GM12801 (cell line): Measurements from ENCODE around the gene AKAP13.

ENCODE experiments used
- CTCF ChIP-seq: IDR thresholded peaks from one replicate; pipeline ENCODE4 v1.5.1; 2011; ENCODE audit warnings: control low read depth; ENCODE audit not compliant: insufficient read length; ENCODE audit errors: extremely low read depth

The AKAP13 gene

GRCh38 chr15:85542895-85543331 is 162.5 kb downstream of the AKAP13 start:
- TF ChIP-seq CTCF: no peak

GRCh38 chr15:85543741-85544155 is 163.3 kb downstream of the AKAP13 start:
- no peak for TF ChIP-seq CTCF

- no peak for TF ChIP-seq CTCF
Observed at GRCh38 chr15:85545185-85545584, 164.8 kb downstream of the AKAP13 start.

- no peak for TF ChIP-seq CTCF
Observed at GRCh38 chr15:85545752-85546151, 165.3 kb downstream of the AKAP13 start.

GRCh38 chr15:85547386-85547785 is 167.0 kb downstream of the AKAP13 start:
- no peak for TF ChIP-seq CTCF

- TF ChIP-seq CTCF: no peak
Observed at GRCh38 chr15:85550283-85550682, 169.9 kb downstream of the AKAP13 start.

GRCh38 chr15:85551221-85551832 is 170.9 kb downstream of the AKAP13 start:
- no peak for TF ChIP-seq CTCF
